HEK293 (cell line): ENCODE measurements around the gene SERINC4.
A peak's percentile ranks its signal among the peaks of the same experiment; 100 is the strongest.

Experiments
- CTCF ChIA-PET: fragments of 350-600 bp; formaldehyde crosslinking; extraction: SDS; loops from one replicate; lab custom pipeline; 2021; ENCODE audit warnings: antibody characterized with exemption; lab: Yijun Ruan, JAX
- POLR2A ChIA-PET: fragments of 300-600 bp; formaldehyde crosslinking; extraction: SDS; loops from one replicate; lab custom pipeline; 2020; ENCODE audit warnings: antibody characterized with exemption, inconsistent platforms; lab: Yijun Ruan, JAX
- H3K27ac ChIP-seq: fragments of 200-500 bp; sonication (Bioruptor generic); 2 replicates; pipeline ENCODE4 v1.5.1; 2014; ENCODE audit warnings: low read depth, low read length, control low read depth, inconsistent platforms; ENCODE audit errors: extremely low read depth
- H3K36me3 ChIP-seq, 2 experiments: fragments of 200-500 bp in 1 of 2; sonication (Bioruptor generic) in 1 of 2; 1 replicate in 1 of 2; 2 replicates in 1 of 2; pipeline ENCODE4 v1.5.1; 2014 to 2017; ENCODE audit warnings: inconsistent platforms in 2 of 2, low read length in 2 of 2; ENCODE audit not compliant: control insufficient read depth in 2 of 2, insufficient read depth in 1 of 2
- H3K4me1 ChIP-seq: fragments of 200-500 bp; sonication (Bioruptor generic); 2 replicates; pipeline ENCODE4 v1.5.1; 2014; ENCODE audit warnings: mild to moderate bottlenecking, low read length, inconsistent platforms; ENCODE audit not compliant: control insufficient read depth, insufficient read depth
- H3K4me3 ChIP-seq: 2 replicates; pipeline ENCODE4 v1.5.1; 2011; ENCODE audit warnings: low read depth, mild to moderate bottlenecking, control low read depth, low read length, moderate library complexity
- H3K9me3 ChIP-seq: fragments of 200-500 bp; sonication (Bioruptor generic); 2 replicates; pipeline ENCODE4 v1.5.1; 2014; ENCODE audit warnings: low read depth, low read length, inconsistent platforms; ENCODE audit not compliant: control insufficient read depth, insufficient read depth
- GLIS2 ChIP-seq: fragments of 450-650 bp; formaldehyde crosslinking; IDR thresholded peaks from 2 replicates; pipeline ENCODE4 v1.5.1; 2016; ENCODE audit warnings: missing biosample characterization, missing genetic modification characterization
- PRDM1 ChIP-seq: fragments of 450-650 bp; formaldehyde crosslinking; IDR thresholded peaks from 2 replicates; pipeline ENCODE4; 2016; ENCODE audit warnings: missing biosample characterization, missing genetic modification characterization
- PRDM10 ChIP-seq: fragments of 450-650 bp; formaldehyde crosslinking; IDR thresholded peaks from 2 replicates; pipeline ENCODE4 v1.5.1; 2016; ENCODE audit warnings: missing biosample characterization, missing genetic modification characterization
- REPIN1 ChIP-seq: fragments of 450-650 bp; formaldehyde crosslinking; IDR thresholded peaks from 2 replicates; pipeline ENCODE4 v1.5.1; 2017; ENCODE audit warnings: missing biosample characterization, missing genetic modification characterization, low read depth
- SALL2 ChIP-seq: fragments of 450-650 bp; formaldehyde crosslinking; IDR thresholded peaks from 2 replicates; pipeline ENCODE4 v1.5.0; 2017; ENCODE audit warnings: missing biosample characterization, mild to moderate bottlenecking, missing genetic modification characterization, borderline replicate concordance
- SP2 ChIP-seq: fragments of 450-650 bp; formaldehyde crosslinking; IDR thresholded peaks from 2 replicates; pipeline ENCODE4 v1.5.1; 2016; ENCODE audit warnings: missing biosample characterization, missing genetic modification characterization
- SP3 ChIP-seq: fragments of 450-650 bp; formaldehyde crosslinking; IDR thresholded peaks from 2 replicates; pipeline ENCODE4 v1.5.1; 2016; ENCODE audit warnings: missing biosample characterization, missing genetic modification characterization
- ZBTB7A ChIP-seq: fragments of 450-650 bp; formaldehyde crosslinking; IDR thresholded peaks from 2 replicates; pipeline ENCODE4 v1.5.1; 2016; ENCODE audit warnings: low read depth, missing biosample characterization, missing genetic modification characterization
- ZNF10 ChIP-seq: fragments of 450-650 bp; formaldehyde crosslinking; IDR thresholded peaks from 2 replicates; pipeline ENCODE4 v1.5.1; 2017; ENCODE audit warnings: missing biosample characterization, missing genetic modification characterization
- ZNF121 ChIP-seq: fragments of 450-650 bp; formaldehyde crosslinking; IDR thresholded peaks from 2 replicates; pipeline ENCODE4 v1.5.1; 2016; ENCODE audit warnings: missing biosample characterization, missing genetic modification characterization
- ZNF18 ChIP-seq: fragments of 450-650 bp; formaldehyde crosslinking; IDR thresholded peaks from 2 replicates; pipeline ENCODE4 v1.5.1; 2016; ENCODE audit warnings: missing biosample characterization, missing genetic modification characterization
- ZNF202 ChIP-seq: fragments of 450-650 bp; formaldehyde crosslinking; IDR thresholded peaks from 2 replicates; pipeline ENCODE4 v1.5.1; 2016; ENCODE audit warnings: missing biosample characterization, missing genetic modification characterization, borderline replicate concordance
- ZNF214 ChIP-seq: fragments of 450-650 bp; formaldehyde crosslinking; IDR thresholded peaks from 2 replicates; pipeline ENCODE4 v1.5.1; 2017; ENCODE audit warnings: missing biosample characterization, mild to moderate bottlenecking, missing genetic modification characterization, borderline replicate concordance
- ZNF280D ChIP-seq: fragments of 450-650 bp; formaldehyde crosslinking; IDR thresholded peaks from 2 replicates; pipeline ENCODE4 v1.5.1; 2016; ENCODE audit warnings: missing biosample characterization, missing genetic modification characterization
- ZNF416 ChIP-seq: fragments of 450-650 bp; formaldehyde crosslinking; IDR thresholded peaks from 2 replicates; pipeline ENCODE4 v1.5.1; 2016; ENCODE audit warnings: missing biosample characterization, missing genetic modification characterization
- ZNF48 ChIP-seq: fragments of 450-650 bp; formaldehyde crosslinking; IDR thresholded peaks from 2 replicates; pipeline ENCODE4 v1.5.1; 2016; ENCODE audit warnings: missing biosample characterization, missing genetic modification characterization
- ZNF510 ChIP-seq: fragments of 450-650 bp; formaldehyde crosslinking; IDR thresholded peaks from 2 replicates; pipeline ENCODE4 v1.5.1; 2018; ENCODE audit warnings: mild to moderate bottlenecking, missing genetic modification characterization, missing biosample characterization; ENCODE audit not compliant: insufficient replicate concordance
- ZNF549 ChIP-seq: fragments of 450-650 bp; IDR thresholded peaks from 2 replicates; pipeline ENCODE4 v1.5.1; 2018; ENCODE audit warnings: missing biosample characterization, missing genetic modification characterization, mild to moderate bottlenecking, inconsistent platforms, moderate library complexity
- ZNF610 ChIP-seq: fragments of 450-650 bp; formaldehyde crosslinking; IDR thresholded peaks from 2 replicates; pipeline ENCODE4 v1.5.1; 2016; ENCODE audit warnings: missing biosample characterization, missing genetic modification characterization, borderline replicate concordance
- ZNF623 ChIP-seq: fragments of 450-650 bp; formaldehyde crosslinking; IDR thresholded peaks from 2 replicates; pipeline ENCODE4 v1.5.1; 2016; ENCODE audit warnings: missing biosample characterization, missing genetic modification characterization
- ZNF654 ChIP-seq: fragments of 450-650 bp; formaldehyde crosslinking; IDR thresholded peaks from 2 replicates; pipeline ENCODE4 v1.5.1; 2016; ENCODE audit warnings: low read depth, missing biosample characterization, missing genetic modification characterization
- ZNF670 ChIP-seq: fragments of 450-650 bp; formaldehyde crosslinking; IDR thresholded peaks from 2 replicates; pipeline ENCODE4 v1.5.1; 2016; ENCODE audit warnings: missing biosample characterization, missing genetic modification characterization, low read depth
- ZNF692 ChIP-seq: fragments of 450-650 bp; formaldehyde crosslinking; IDR thresholded peaks from 2 replicates; pipeline ENCODE4 v1.5.1; 2016; ENCODE audit warnings: missing biosample characterization, missing genetic modification characterization

SERINC4 gene

GRCh38 chr15:43749690-43750345, 50.2 kb downstream of the SERINC4 start:
- ChIA-PET CTCF (no interaction called here), POLR2A (no interaction called here)
- Histone ChIP-seq H3K36me3 (peaks cover 0 to 38% of the 10 kb centered on the region in 2 experiments; a peak in 2 of 3 replicates), H3K4me1 (peaks cover 8% of the 10 kb centered on the region), H3K9me3 (no peaks in the 10 kb centered on the region), H3K4me3 (no peak overlapping the region), H3K27ac (no peak overlapping the region)
- no peak for TF ChIP-seq ZNF280D (tag by site-specific recombination)
- TF ChIP-seq ZNF121 (tag by site-specific recombination) = peak; percentile 56; the same call in 1 of the 2 replicates
- no peak for TF ChIP-seq ZNF510 (tag by site-specific recombination)
- TF ChIP-seq PRDM1 (tag by site-specific recombination) = peak; percentile 89
- TF ChIP-seq SALL2 (tag by site-specific recombination) = no peak
- no peak for TF ChIP-seq REPIN1 (tag by site-specific recombination)
- TF ChIP-seq PRDM10 (tag by site-specific recombination) = 0 out of 2 replicates have a peak, but pooled peaks have one; percentile 55
- no peak for TF ChIP-seq ZNF202 (tag by site-specific recombination)
- TF ChIP-seq ZNF654 (tag by site-specific recombination) = no peak
- TF ChIP-seq ZNF416 (tag by site-specific recombination) = no peak

GRCh38 chr15:43748376-43748775, 51.6 kb downstream of the SERINC4 start:
- H3K4me3 ChIP-seq = no peak overlapping the region
- POLR2A ChIA-PET = interaction anchor here (1.1 kb wide), 1 partner anchor 9 kb away, joined by 7 read pairs; no protein-coding TSS in a partner anchor
- H3K9me3 ChIP-seq = no peaks in the 10 kb centered on the region
- peaks cover 0 to 26% of the 10 kb centered on the region in 2 experiments; a peak in 2 of 3 replicates for H3K36me3 ChIP-seq
- CTCF ChIA-PET = no interaction called here
- H3K4me1 ChIP-seq = peaks cover 8% of the 10 kb centered on the region
- H3K27ac ChIP-seq = no peak overlapping the region
- no peak for TF ChIP-seq ZNF10
- TF ChIP-seq ZNF670 (tag by site-specific recombination) = no peak
- TF ChIP-seq ZNF549 (tag by site-specific recombination) = no peak
- TF ChIP-seq SP2 (tag by site-specific recombination) = no peak
- TF ChIP-seq ZNF48 (tag by site-specific recombination) = no peak
- no peak for TF ChIP-seq ZNF610 (tag by site-specific recombination)
- no peak for TF ChIP-seq ZNF214 (tag by site-specific recombination)
- no peak for TF ChIP-seq ZNF623 (tag by site-specific recombination)
- TF ChIP-seq ZBTB7A = no peak
- TF ChIP-seq ZNF692 (tag by site-specific recombination) = no peak
- TF ChIP-seq SP3 (tag by site-specific recombination) = no peak
- TF ChIP-seq ZNF18 (tag by site-specific recombination) = no peak
- TF ChIP-seq GLIS2 = no peak
